ENCODE results near the gene TAS2R43.
"Not testable (repeated sequence)": the region's sequence is repeated elsewhere in the genome, so short reads cannot be mapped to it uniquely, and the experiment has no call there.

The TAS2R43 gene

DNA sequence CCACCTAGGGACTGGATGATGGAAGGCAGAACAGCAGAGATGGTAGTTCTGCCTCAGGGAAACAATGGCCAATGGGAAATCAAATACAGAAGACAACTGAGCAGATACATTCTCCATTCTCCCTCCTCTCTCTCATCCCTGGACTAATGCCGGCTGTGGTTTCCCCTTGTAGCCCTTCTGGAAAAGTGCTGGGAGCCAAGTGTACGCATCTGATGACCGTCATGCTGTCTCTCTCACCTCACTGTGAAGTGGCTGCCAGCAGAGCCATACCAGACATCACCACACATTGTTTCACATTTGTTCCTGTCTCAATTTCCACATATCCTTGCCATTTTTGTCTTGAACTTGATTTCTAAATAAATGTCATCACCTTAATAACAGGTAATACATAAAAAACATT lies 33.1 kb downstream of the TAS2R43 start:
- DNase-seq (ENCODE audit: low read depth), result no peak

DNA sequence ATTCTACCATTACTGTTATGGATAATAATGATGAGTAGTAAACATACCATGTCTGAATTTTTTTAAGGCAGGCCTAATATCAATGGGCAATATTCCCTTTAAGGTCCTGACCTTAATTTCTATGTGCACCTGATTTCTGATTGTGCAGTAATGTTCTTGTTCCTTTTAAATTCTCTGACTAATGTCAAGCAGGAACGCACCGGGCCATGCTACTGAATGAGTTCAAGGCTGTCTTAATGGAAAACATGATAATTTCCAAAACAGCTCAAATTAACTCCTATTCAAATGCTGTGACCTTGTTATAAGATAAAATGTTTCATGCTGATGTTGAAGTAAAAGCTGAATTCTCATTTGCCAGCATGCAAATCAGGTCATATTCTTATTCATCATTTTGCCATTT lies 36.8 kb downstream of the TAS2R43 start:
- no peak for DNase-seq (ENCODE audit: low read depth)

DNA sequence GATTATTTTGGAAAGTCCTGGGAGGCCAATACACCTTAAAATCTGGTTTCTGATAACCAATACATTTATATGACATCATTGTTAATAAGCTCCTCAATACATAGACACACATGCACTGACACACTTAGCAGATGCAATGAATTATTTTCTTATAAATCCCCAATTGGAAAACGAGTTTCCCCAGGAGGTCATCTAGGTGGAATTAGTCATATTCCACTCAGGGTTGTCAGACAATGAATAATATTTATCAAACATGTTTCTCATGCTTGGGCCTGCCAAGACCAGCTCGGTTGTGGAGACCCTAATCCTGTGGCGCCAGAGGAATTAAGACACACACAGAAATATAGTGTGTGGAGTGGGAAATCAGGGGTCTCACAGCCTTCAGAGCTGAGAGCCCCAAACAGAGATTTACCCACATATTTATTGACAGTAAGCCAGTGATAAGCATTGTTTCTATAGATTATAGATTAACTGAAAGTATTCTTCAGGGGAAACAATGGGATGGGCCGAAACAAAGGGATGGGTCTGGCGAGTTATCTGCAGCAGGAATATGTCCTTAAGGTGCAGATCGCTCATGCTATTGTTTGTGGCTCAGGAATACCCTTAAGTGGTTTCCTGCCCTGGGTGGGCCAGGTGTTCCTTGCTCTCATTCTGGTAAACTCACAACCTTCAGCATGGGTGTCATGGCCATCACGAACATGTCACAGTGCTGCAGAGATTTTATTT lies 42.1 kb downstream of the TAS2R43 start:
- not testable (repeated sequence) for DNase-seq (ENCODE audit: low read depth)

DNA sequence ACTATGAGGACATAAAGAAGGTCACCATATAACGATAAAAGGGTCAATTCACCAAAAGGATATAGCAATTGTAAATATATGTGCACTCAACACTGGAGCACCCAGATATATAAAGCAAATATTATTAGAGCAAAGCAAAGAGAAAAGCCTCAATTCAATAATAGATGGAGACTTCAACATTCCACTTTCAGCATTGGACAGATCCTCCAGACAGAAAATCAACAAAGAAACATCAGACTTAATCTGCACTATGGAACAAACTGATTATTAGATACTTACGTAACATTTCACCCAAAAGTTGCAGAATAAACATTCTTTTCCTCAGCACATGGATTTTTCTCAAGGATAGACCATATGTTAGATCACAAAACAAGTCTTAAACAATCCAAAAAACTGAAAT lies 50.7 kb downstream of the TAS2R43 start:
- not testable (repeated sequence) for DNase-seq (ENCODE audit: low read depth)

All from stimulated activated CD8-positive, alpha-beta memory T cell treated with anti-CD3 and anti-CD28 coated beads, Interleukin-15, amount 100 ng/mL, for 1 hour (primary cell).